ENCODE measurements around the gene KRAS. TPM values are rescaled to one million over a fixed set of nuclear protein-coding genes. Genes with fewer than 3 reads are reported as not detected.

Gene KRAS
- total RNA-seq, 4 donors from 2014 or later, result 10.6 to 29.5 (median 12.5) TPM

DNA sequence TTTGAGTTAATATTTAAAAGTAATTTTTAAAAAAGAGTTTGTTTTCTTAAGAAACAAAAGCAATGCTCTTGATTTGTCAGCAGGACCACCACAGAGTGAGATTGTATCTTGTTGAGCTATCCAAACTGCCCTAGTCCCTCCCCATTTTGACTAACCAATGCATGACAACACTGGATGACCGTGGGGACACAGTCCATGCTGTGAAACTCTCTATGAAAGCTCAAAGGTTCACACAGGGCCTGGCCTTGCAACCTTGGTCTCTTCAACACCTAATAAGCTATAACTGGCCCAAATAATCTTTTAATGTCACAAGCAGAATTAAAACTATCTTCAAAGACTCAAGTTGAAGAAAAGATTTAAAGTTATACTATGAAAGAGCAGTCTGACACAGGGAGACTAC, 42.2 kb downstream of the KRAS start:
- TF ChIP-seq, protein P1, sequence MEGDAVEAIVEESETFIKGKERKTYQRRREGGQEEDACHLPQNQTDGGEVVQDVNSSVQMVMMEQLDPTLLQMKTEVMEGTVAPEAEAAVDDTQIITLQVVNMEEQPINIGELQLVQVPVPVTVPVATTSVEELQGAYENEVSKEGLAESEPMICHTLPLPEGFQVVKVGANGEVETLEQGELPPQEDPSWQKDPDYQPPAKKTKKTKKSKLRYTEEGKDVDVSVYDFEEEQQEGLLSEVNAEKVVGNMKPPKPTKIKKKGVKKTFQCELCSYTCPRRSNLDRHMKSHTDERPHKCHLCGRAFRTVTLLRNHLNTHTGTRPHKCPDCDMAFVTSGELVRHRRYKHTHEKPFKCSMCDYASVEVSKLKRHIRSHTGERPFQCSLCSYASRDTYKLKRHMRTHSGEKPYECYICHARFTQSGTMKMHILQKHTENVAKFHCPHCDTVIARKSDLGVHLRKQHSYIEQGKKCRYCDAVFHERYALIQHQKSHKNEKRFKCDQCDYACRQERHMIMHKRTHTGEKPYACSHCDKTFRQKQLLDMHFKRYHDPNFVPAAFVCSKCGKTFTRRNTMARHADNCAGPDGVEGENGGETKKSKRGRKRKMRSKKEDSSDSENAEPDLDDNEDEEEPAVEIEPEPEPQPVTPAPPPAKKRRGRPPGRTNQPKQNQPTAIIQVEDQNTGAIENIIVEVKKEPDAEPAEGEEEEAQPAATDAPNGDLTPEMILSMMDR (IDR thresholded peaks at IDR 0.05; ENCODE audit: low read depth), result no peak

DNA sequence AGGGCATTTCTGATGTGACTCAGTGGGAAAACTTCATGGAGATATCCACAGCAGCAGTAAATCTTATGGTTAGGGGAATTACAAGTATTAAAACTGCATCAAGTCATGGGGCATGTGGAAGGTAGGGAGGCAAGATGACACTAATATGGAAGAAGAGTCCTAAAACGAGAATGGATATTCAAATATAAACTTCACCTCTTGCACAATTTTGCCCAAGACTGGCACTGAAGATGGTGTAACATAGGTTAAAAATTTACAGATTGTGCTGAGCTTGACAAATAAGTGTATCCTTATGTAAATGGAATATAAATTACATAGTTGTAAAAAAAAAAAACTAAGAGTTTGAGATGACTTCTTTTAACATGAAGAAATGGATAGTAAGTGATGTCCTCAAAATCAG, 42.9 kb downstream of the KRAS start:
- TF ChIP-seq, protein P1 (IDR thresholded peaks at IDR 0.05; ENCODE audit: low read depth), result no peak

DNA sequence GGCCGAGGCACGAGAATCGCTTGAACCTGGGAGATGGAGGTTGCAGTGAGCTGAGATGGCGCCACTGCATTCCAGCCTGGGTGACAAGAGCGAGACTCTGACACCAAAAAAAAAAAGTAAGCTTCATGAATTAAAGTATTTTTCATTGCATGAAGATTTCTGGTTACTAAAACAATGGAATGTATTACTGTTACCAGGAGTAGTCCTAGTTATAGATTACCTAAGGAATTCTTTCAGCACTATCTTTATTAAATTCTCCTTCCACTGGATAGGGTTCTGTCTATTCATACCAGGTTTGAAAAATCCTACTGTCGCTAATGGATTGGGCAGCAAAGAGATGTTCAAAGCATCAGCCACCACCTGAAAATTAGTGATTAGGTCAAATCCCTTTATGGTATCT, 43.3 kb downstream of the KRAS start:
- TF ChIP-seq, protein P1 (IDR thresholded peaks at IDR 0.05; ENCODE audit: low read depth), result no peak

DNA sequence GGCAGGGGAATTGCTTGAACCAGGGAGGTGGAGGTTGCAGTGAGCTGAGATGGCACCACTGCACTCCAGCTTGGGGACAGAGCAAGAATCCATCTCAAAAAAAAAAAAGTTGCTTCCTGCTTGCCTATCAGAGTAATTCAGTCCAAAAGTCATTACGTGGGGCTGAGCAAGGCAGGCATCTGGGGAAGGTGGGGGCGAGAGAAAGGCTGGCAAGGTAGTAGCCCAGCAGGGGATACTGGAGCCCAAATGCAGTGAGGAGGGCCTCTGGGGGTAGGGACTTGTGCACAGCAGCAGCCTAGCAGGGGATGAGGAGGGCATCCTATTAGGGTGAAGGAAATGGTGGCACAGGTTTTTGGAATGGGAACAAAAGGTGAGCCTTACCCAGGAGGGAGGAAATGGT, 48.6 kb downstream of the KRAS start:
- TF ChIP-seq, protein P1 (IDR thresholded peaks at IDR 0.05; ENCODE audit: low read depth), result no peak

DNA sequence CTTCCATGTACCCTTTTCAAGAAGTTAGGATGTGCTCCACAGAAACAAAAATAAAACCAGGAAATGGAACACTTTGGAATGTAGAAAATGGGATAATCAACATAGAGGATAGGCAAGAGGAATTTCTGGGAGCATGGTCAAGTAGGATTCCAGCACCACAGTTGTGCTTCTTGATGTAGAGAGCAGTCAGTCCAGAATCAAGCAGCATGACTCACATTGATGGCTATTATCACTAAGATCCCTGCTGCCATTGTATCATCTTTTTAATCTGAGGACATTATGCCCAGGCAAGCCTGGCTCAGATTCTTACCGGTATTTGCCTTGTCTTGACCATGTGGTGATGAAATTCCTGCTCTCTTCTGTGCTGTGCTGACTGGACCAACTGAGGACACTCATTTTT, 50.0 kb downstream of the KRAS start:
- TF ChIP-seq, protein P1 (IDR thresholded peaks at IDR 0.05; ENCODE audit: low read depth), result no peak

DNA sequence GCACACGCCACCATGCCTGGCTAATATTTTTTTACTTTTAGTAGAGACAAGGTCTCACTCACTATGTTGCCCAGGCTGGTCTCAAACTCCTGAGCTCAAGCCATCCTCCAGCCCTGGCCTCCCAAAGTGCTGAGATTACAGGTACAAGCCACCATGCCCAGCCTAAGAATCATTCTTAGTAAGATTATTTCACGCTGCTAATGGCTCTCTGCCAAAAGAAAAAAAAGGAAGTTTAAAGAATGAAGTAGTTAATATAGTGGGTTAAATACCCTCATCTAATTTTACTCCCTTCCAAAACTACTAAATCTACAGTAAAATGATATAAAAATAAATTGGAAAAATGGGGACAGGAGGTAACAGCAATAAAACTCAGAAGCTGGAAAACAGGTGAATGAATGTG, 53.1 kb downstream of the KRAS start:
- TF ChIP-seq, protein P1 (IDR thresholded peaks at IDR 0.05; ENCODE audit: low read depth), result no peak

DNA sequence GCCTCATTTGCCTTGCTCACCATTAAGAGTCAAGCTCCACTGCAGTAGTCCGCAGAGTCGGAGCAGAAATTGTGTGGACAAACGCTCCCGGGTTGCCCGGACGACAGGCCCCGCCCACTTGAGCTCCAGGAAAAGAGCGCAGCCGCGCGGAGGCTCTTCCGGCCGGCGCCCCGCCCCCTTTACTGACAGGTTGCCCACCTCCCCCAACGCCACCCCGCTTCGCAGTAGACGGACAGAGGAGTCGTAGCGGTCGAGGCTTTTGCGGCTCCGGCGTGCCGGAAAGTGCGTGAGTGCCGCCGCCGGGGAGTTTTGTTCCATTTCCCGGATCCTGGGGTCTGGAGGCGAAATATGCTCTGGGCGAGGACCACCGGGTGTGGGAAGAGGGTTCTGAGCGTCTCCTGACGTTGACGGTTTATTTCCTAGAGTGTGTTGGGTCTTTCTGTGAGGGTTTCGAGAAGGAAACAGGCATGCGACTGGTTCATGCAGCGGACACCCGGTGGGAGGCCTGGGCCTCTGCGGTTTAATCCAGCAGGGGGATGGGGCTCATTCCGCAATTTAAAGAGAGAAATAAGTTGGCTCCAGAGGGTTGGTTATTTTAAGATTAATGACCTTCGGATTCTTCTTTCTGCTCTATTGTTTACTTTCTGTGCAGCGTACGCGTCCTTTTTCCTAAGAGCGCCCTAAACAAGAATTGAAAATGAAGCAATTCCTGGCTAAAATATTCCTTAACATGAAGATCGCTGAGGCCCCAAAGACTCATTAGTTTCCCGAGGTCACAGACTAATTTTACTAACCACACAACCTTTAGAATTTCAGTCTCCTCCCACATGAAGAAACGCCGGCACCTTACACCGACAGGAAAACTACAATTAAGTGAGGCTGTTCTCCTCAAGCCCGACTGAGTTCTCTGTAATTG, 55.4 kb downstream of the KRAS start, which contains the start of the genes DNAI7 and ETFRF1:
DNAI7 (minus strand) TSS at position 105 of the 916 bp plus-strand sequence; CDS start at position 23, 82 bp downstream.
ETFRF1 (plus strand) TSS at position 182 of the 916 bp plus-strand sequence. CDS start 8,720 bp downstream, outside the sequence.
- TF ChIP-seq, protein P1 (IDR thresholded peaks at IDR 0.05; ENCODE audit: low read depth), result no peak
